GM19328 (cell line): ENCODE data around the gene DNASE1L2.
A peak's percentile ranks its signal among the peaks of the same experiment; 100 is the strongest.
"Not testable (repeated sequence)": the region's sequence is repeated elsewhere in the genome, so short reads cannot be mapped to it uniquely, and the experiment has no call there.

Source experiments
- ATAC-seq: cut with Tn5 transposase; IDR thresholded peaks from one replicate; pipeline ENCODE4 v1.9.1; 2021; ENCODE audit warnings: mild to moderate bottlenecking, moderate library complexity; ENCODE audit not compliant: unreplicated experiment

The DNASE1L2 gene

DNA sequence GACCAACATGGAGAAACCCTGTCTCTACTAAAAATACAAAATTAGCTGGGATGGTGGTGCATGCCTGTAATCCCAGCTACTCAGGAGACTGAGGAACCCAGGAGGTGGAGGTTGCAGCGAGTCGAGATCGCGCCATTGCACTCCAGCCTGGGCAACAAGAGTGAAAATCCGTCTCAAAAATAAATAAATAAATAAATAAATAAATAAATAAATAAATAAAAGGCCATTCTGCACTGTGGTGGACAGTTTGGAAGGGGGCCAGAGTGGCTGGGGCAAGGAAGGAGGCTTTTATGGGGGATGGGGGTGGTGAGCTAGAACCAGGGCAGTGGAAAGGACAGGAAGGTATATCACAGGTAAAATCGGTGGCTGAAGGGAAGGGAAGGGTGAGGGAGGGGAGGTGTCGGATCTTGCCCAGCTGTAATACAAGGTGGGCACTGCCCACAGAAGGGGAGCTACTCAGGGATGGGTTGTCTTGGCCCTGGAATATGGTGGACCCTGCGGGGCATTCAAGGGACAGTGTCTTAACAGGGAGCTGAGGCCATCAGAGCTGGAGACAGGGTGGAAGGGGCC, 33.0 kb upstream of the DNASE1L2 start:
- ATAC-seq: not testable (repeated sequence)

DNA sequence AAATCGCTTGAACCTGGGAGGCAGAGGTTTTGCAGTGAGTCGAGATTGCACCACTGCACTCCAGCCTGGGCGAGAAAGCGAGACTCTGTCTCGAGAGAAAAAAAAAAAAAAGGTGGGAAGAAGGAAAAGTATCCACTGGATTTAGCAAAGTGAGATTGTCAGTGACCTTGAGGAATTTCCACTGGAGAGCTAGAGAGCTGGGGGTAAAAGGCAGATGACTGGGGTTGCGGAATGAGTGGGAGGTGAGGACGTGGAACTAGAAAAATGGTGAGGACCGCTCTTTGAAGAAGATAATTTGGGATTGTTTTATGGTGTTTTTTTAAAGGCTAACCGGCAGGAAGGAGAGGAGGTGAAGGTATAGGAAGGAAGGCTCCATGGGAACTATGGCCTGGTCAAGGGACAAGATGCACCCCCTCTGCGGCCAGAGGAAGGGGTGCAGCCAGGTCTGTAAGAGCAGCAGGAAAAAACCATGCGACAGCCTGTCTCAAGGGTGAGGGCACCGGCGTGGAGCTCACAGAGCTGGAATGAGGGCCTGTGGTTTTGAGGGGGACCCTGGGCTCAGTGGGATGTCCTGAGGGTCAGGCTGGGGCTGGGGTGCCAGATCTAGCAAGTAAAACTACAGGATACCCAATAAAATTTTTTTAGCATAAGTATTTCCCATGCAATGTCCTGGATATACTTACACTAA, 31.7 kb upstream of the DNASE1L2 start:
- ATAC-seq: no peak

DNA sequence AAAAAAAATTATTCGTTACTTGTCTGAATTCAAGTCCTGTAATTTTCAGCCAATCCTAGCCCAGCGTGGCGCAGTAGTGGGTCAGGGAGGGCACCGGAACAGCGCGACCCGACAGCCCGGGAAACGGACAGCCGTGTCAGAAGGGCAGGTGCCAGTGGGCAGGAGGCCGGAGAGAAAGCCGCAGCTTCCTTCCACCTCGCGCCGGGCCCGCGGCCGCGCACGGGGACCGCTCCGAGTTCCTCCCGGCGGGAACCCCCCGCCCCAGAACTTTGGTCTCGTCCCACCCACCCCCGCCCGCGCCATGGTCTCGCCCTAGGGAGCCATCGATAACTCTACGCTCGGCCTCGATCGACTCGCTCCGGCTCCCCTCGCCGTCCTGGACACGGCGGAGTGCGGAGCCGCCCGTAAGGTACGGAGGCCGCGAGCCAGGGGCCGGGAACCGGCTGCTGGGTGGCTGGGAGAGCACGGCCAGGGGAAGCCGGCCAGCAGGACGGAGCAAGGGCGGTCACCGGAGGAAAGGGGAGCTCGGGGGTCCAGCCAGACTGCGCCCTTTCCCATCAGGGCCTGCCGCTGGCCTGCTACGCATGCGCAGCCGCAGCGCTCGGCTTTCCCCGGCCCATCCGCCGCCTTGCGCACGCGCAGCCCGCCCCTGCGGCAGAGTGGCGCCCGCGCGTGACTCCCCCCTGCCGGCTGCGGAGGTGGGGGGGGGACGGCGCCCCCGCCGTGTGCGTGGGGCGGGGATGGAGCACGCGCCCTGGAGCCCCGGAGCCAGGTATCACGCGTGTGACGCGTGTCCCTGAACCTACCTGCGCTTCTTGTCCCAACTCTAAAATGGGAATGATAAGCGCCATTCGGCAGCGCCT, 30.9 kb upstream of the DNASE1L2 start, which contains the start of gene MLST8:
TSS of gene MLST8 (plus strand) at position 351 of the 863 bp plus-strand sequence. CDS start 632 bp downstream, outside the sequence.
- ATAC-seq: peak; percentile 80

DNA sequence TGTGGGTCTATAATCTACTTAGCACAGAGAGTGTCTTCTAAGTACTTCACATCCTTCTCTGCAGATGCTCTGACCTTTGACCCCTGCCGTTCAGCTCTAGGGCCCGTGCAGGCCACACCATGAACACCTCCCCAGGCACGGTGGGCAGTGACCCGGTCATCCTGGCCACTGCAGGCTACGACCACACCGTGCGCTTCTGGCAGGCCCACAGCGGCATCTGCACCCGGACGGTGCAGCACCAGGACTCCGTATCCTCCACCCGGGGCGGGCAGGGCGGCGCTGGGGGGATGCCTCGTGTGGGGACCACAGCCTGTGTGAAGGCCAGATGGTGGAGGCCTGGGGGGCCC, 30.3 kb upstream of the DNASE1L2 start:
- no peak for ATAC-seq

DNA sequence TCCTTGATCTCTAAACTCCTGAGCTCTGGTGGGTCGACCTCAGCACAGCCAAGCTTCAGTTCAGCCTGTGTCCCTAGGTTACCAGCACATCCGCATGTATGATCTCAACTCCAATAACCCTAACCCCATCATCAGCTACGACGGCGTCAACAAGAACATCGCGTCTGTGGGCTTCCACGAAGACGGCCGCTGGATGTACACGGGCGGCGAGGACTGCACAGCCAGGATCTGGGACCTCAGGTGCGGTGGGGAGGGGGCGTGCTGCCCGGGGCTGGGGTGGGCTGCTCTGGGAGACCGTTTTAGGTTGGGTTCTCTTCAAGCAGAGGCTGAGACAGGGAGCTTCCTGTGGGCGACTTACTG, 29.8 kb upstream of the DNASE1L2 start:
- ATAC-seq: no peak

DNA sequence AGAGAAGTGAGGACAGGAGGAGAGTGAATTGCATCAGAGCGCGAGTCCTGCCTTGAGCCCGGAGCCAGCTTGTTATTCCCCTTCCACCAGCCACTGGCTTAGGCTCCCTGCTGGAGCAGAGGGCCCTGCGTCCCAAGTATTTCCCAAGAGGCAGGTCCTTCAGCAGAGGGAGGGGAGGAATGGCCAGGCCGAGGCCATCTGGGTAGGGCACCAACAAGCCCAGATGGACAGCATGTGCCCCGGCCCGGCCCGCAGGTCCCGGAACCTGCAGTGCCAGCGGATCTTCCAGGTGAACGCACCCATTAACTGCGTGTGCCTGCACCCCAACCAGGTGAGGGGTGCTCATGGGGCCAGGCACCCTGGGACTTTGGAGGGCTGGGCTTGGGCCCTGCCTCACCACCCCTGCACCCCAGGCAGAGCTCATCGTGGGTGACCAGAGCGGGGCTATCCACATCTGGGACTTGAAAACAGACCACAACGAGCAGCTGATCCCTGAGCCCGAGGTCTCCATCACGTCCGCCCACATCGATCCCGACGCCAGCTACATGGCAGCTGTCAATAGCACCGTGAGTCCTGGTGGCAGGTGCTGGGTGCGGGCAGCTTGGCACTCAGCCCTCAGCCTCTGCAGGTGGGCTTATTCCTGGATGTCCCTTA, 29.3 kb upstream of the DNASE1L2 start:
- ATAC-seq: no peak

DNA sequence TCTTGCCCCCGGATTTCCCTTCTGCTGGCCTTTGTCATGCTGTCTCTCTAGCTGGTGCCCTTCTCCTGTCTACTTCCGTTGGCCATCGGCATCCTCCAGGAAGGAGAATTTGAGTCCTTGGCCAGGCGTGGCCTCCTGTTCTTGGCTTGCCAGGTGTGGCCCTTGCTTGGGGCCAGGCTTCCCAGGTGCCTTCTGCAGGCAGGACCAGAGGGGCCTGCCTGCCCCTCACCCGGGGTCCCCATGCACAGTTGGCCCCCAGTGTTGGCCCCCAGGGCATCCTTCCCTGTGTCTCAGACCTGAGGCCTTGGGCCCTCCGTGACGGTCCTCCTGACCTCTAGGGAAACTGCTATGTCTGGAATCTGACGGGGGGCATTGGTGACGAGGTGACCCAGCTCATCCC, 28.4 kb upstream of the DNASE1L2 start:
- no peak for ATAC-seq

DNA sequence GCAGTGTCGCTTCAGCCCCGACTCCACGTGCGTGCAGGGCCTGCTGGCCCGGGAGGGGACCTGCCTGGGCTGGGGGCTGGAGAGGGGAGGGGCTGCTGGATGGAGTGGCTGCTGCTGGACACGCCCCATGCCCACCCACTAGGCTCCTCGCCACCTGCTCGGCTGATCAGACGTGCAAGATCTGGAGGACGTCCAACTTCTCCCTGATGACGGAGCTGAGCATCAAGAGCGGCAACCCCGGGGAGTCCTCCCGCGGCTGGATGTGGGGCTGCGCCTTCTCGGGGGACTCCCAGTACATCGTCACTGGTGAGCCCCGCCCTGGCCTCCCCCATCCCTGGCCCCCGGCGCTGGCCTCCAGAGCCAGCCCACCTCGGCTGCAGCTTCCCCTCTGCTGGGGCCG, 27.9 kb upstream of the DNASE1L2 start:
- no peak for ATAC-seq

DNA sequence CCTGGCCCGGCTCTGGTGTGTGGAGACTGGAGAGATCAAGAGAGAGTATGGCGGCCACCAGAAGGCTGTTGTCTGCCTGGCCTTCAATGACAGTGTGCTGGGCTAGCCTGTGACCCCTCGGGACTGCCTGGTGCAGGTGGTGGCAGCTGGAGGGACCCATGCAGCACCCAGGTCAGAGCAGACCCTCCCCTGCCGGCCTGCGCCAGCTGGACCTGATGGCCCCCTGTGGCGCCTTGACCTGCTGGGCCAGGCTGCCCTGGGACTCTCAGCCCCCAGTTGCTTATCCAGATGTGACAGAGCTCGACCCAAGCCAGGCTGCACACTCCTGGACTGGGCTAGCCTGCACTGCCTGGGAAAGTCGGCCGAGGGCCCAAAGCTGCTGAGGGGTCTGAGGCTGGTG, 27.5 kb upstream of the DNASE1L2 start:
- ATAC-seq: no peak

DNA sequence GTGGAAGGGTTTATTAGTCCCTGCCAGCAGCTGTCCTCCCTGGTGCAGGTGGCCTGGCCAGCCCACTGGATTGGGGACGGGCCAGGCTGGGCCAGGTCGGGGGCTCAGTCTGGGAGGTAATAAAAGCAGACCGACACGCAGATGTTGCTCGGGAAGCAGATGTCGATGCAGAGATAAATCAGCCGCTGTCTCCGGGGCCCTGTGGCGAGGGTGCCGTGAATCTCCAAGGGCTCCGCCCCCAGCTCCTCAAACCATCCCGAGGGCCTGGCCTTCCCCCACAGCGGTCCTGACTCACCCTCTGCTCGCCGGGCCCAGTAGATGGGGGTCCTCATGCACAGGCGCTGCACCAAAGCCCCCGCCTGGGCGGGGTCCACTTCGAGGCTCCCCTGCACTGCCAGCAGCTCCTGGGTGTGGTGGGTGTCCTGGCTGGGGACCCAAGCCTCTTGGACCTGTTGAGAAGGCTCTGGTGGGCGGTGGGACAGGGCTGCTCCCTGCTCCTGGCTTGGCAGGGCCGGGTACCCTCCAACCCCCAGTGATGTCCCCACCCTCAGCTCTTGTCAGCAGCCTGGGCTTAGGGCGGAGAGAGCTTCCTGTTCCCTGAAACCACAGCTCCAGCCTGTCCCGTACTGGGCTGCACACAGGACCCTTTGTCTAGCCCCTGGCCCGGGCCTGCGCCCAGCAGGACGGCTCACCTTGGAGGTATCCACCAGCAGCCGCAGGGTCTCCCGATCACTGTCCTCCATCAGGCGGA, 26.8 kb upstream of the DNASE1L2 start:
- no peak for ATAC-seq

DNA sequence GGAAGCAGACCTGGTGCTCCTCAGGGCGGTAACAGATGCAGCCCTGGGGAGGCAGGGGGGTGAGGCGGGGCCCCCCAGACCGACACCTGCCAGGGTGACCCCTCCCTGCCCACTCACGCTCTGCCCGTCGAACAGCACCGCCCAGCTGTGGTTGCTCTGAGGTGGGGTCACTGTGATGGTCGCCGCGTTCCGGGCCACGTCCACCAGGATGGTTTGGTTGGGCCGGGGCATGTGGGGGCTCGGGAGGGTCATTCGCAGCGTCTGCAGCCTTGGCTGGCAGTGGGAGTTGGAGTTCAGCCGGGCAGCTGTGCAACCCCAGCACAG, 26.3 kb upstream of the DNASE1L2 start:
- ATAC-seq: no peak

DNA sequence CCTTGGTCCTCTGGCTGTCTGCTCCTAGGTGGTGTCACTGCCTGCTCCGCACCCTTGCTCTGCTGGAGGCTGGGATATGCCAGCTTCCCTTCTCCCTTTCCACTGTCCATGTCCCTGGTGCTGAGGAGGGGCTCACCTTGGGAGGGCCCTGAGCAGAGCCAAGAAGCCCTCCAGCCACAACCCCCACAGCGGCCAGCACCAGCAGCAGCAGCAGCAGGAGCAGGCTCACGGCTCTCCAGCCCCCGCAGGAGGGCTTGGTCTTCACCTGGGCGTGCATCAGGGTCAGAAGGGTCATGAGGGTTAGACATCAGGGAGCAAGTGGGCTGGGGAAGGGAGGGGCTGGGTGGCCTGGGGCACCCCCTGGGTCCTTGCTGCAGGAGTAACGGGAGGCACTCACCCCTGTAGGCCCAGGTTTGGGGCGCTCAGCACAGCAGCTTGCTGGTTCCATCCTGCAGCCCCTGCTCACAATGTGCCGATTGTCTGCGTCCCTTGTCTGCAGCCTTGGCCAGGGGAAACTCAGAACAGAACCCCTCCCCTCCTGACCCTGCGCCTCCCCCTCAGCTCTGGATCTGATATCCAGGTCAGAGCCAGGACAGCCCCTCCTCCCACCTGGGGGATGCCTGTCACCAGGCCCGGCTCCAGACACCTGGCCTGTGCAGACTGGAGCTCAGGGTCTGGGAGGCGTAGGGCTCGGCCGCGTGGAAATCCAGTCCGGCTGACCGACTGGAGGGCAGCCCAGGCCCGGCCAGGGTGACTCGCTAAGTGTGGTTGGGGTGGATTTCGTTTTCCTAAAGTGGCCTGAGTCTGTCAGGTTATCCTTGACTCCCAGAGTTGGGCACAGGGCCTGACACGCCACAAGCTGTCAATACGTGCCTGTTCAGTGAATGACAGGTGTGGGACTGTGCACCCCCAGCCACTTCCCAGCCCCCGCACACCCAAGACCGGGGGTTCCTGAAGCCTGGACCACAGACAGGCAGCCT, 25.6 kb upstream of the DNASE1L2 start, which contains the start of gene BRICD5:
TSS of gene BRICD5 (minus strand) at position 478 of the 980 bp plus-strand sequence. CDS start at position 448, 30 bp downstream.
- no peak for ATAC-seq

DNA sequence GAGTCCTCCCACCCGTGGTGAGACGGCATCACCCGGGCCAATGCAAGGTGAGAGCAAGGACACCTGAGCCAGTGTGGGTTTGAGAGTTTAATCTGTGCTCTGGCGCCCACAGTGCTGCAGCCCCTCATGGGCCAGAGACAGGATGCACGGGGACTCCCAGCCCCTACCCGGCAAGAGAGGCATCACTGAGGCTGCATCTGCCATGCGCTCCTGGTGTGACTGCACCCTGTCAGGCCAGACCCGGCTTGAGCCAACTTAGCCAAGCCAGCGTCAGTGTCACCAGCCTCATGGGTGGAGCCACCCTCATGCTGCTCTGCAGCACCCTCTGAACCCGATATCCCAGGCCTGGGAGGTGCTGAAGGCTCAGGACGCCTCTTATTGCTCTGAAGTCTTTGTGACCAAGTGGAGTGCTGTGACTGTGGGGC, 24.3 kb upstream of the DNASE1L2 start:
- no peak for ATAC-seq

DNA sequence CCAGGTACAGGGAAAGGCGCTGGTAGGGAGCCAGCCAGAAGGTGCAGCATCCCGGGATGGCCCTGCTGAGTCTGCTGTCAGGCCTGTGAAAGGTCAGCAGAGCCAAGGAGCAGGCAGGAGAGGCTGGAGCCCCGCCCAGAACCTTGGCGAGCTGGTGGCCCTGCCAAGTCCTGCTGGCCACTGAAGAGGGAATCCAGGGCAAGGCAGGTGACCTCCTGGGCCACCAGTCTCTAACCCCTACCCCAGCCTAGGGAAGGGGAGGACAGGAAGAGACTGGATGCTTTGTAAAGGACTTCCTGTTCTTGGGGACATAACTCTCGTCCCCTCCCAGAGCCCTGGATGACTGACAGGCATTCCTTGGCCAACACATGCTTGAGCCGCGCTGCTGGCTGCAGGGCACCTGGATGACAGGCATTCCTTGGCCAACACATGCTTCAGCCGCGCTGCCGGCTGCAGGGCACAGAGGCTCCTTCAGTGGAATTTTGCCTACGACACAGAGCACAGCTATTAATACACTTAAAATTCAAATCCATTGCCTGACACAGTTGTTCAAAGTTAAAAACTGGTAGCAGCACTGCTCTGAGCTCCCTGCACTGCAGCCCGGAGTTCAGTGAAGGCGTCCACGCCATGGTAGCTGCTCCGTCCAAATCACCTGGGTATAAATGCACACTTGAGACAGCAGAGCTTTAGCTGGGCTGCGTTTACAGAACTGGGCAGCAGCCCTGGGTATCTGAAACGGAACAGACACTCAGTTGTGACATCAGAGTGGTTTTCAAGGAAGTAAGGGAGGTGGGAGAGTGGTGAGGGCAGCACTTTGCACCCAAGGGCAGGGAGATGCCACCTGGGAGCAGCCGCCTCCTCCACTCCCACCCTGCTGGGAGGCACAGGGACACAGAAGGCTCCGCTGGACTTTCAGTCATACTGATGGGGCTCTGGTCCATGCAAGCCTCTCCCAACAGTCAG, 23.6 kb upstream of the DNASE1L2 start:
- ATAC-seq: no peak

DNA sequence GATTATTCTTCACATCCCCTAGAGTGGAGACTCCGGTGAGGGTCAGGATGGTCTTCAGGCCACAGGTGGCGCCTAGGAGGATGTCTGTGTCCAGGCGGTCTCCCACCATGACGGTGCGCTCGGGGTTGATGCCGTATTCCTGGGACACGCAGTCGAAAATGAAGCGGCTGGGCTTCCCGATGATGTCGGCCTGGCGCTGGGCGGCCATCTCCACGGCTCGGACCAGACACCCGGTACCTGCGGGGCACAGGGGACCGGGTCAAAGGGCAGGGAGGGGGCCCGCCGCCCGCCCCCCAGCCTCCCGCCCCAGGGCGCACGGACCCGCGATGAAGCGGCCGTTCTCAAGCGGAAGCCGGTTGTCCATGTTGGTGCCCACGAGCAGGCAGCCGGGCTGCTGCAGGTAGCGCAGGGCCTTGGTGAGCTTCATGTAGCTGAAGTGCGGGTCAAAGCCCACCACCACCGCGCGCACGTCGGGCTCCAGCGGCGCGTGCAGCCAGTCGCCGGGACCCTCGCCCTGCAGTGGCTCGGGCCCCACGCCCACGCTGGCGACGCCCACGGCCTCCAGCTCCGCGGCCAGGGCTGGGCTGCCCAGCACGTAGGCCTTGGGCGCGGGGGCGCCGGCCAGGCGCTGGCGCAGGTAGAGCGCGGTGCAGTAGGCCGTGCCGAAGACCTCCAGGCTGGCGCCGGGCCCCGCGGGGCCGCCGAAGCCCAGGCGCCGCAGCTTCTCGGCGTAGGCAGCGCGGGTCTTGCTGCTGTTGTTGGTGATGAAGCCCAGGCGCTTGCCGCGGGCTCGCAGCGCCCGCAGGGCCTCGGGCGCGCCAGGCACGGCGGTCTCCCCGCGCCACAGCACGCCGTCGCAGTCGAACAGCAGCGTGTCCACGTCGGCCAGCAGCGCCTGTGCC, 22.2 kb upstream of the DNASE1L2 start:
- peak; percentile 3 for ATAC-seq

DNA sequence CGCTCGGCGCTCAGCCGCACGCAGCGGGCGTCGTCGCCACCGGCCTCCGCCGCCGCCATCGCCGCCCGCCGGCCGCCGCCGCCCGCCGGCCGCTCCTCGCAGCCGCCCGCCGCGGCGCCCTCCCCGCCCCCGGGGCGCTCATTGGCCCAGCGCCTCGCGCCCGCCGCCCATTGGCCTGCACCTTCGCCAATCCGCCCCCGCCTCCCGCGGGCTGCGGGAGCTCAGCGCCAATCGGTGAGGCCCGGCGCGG, 21.6 kb upstream of the DNASE1L2 start, which contains the start of gene PGP:
TSS of gene PGP (minus strand) at position 122 of the 250 bp plus-strand sequence. CDS start at position 59, 63 bp downstream.
- ATAC-seq: peak; percentile 90

DNA sequence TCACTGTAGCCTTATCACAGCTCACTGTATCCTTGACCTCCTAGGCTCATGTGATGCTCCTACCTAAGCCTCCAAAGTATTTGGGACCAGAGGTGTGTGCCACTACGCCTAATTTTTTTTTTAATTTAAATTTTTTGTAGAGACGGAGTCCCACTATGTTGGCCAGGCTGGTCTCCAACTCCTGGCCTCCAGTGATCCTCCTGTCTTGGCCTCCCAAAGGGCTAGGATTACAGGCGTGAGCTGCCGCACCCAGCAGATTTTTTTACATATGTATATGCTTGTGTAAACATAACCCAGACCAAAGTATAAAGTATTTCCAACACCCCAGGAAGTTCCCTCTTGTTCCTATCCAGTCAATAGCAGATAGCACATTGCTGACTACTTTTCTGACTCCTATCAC, 19.9 kb upstream of the DNASE1L2 start:
- ATAC-seq: no peak
